ENCODE results near the gene HSD17B8.

DNA sequence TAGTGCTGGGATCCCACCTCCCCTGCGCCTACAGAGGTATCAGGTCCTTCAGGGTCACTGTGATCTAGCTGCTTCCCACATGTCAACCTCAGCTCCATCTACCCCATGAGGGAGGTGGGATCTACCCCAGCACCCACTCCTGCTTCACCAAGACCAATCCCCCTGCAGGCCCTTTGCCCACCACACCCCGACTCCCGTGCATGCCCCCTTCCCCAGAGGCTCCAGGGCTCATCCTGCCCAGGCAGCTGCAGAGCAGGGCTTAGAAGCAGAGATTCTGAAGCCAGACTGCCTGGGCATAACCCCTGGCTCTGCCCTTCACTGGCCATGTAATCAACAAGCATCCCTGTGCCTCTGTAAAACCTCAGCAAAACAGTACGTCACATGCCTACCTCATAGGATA, 29.7 kb upstream of the HSD17B8 start:
- no peak for TF ChIP-seq CTCF (IDR thresholded peaks at IDR 0.05; ENCODE audit: borderline replicate concordance, extremely low read depth, low read length, poor library complexity, severe bottlenecking)
- no peak for TF ChIP-seq EZH2 (IDR thresholded peaks at IDR 0.05; ENCODE audit: borderline replicate concordance, low read depth, low read length, severe bottlenecking)

All from DND-41 (cell line).